ENCODE results near the gene ABHD12. TPM values are rescaled to one million over a fixed set of nuclear protein-coding genes. Genes with fewer than 3 reads are reported as not detected.

Gene ABHD12
- total RNA-seq, 1 experiment from 2014 or later, result 60.1 TPM

- no TSS peak for BruUV-seq (replicated peaks)
- peaks cover 50% of the 10 kb centered on the region for H4K20me1 ChIP-seq (ENCODE audit: insufficient read depth)
- peaks cover 72% of the 10 kb centered on the region for H3K79me2 ChIP-seq (ENCODE audit: low read depth)
These were observed 130.8 kb downstream of the ABHD12 start for GRCh38 chr20:25259788-25260254.

GRCh38 chr20:25259358-25259757 is 131.3 kb downstream of the ABHD12 start:
- Histone ChIP-seq H3K4me3 (no peak overlapping the region), H3F3A (ENCODE audit: insufficient read depth, low read depth) (peaks cover 6% of the 10 kb centered on the region; the same call in 1 of the 2 replicates), H3K4me1 (replicated peaks; ENCODE audit: insufficient read depth) (peaks cover 22% of the 10 kb centered on the region), H3K9me3 (ENCODE audit: insufficient read depth, low read depth) (no peaks in the 10 kb centered on the region), H3K4me2 (no peak overlapping the region), H3K79me2 (ENCODE audit: low read depth) (peaks cover 77% of the 10 kb centered on the region), H2AFZ (no peak overlapping the region), H4K20me1 (ENCODE audit: insufficient read depth) (peaks cover 51% of the 10 kb centered on the region), H3K36me3 (ENCODE audit: low read depth) (peaks cover 36% of the 10 kb centered on the region), H3K9me2 (ENCODE audit: insufficient read depth) (no peaks in the 10 kb centered on the region), H3K27ac (no peak overlapping the region), H3K27me3 (ENCODE audit: insufficient read depth, low read depth) (no peaks in the 10 kb centered on the region)
- no TSS peak for BruUV-seq (replicated peaks)
- ChIA-PET POLR2A (ENCODE audit: unreplicated experiment) (no interaction called here), CTCF (no interaction called here)
- DNase-seq, result no peak
- intact Hi-C loops (cut with micrococcal nuclease; ENCODE audit: unreplicated experiment), result no loop called here
- TF ChIP-seq EZH2 (IDR thresholded peaks at IDR 0.05; ENCODE audit: low read depth), result no peak
- no peak for TF ChIP-seq CTCF (conservative IDR thresholded peaks at IDR 0.05)

More at GRCh38 chr20:25259788-25260254, 130.8 kb downstream of the ABHD12 start:
- no peaks in the 10 kb centered on the region for H3K27me3 ChIP-seq (ENCODE audit: insufficient read depth, low read depth)
- intact Hi-C loops (cut with micrococcal nuclease; ENCODE audit: unreplicated experiment), result no loop called here
- POLR2A ChIA-PET (ENCODE audit: unreplicated experiment), result no interaction called here
- H3F3A ChIP-seq (ENCODE audit: insufficient read depth, low read depth), result peaks cover 1% of the 10 kb centered on the region; the same call in 1 of the 2 replicates
- H2AFZ ChIP-seq, result no peak overlapping the region
- no peak for DNase-seq
- H3K9me3 ChIP-seq (ENCODE audit: insufficient read depth, low read depth), result no peaks in the 10 kb centered on the region
- peaks cover 18% of the 10 kb centered on the region for H3K4me1 ChIP-seq (replicated peaks; ENCODE audit: insufficient read depth)
- peaks cover 34% of the 10 kb centered on the region for H3K36me3 ChIP-seq (ENCODE audit: low read depth)
- H3K27ac ChIP-seq, result no peak overlapping the region
- CTCF ChIA-PET, result no interaction called here
- TF ChIP-seq EZH2 (IDR thresholded peaks at IDR 0.05; ENCODE audit: low read depth) (no peak), CTCF (conservative IDR thresholded peaks at IDR 0.05) (no peak)
- no peak overlapping the region for H3K4me3 ChIP-seq
- no peaks in the 10 kb centered on the region for H3K9me2 ChIP-seq (ENCODE audit: insufficient read depth)
- H3K4me2 ChIP-seq, result no peak overlapping the region

GRCh38 chr20:25258828-25259227 is 131.8 kb downstream of the ABHD12 start:
- POLR2A ChIA-PET (ENCODE audit: unreplicated experiment), result no interaction called here
- H3K4me1 ChIP-seq (replicated peaks; ENCODE audit: insufficient read depth), result peaks cover 28% of the 10 kb centered on the region

More at GRCh38 chr20:25258828-25259227, 131.8 kb downstream of the ABHD12 start:
- H3K4me2 ChIP-seq, result no peak overlapping the region
- intact Hi-C loops (cut with micrococcal nuclease; ENCODE audit: unreplicated experiment), result no loop called here
- CTCF ChIA-PET, result no interaction called here
- BruUV-seq (replicated peaks), result no TSS peak
- H3K9me3 ChIP-seq (ENCODE audit: insufficient read depth, low read depth), result no peaks in the 10 kb centered on the region
- no peak for DNase-seq
- no peak overlapping the region for H3K27ac ChIP-seq
- H3K36me3 ChIP-seq (ENCODE audit: low read depth), result peaks cover 37% of the 10 kb centered on the region
- H3F3A ChIP-seq (ENCODE audit: insufficient read depth, low read depth), result peaks cover 9% of the 10 kb centered on the region; the same call in 1 of the 2 replicates
- no peak overlapping the region for H2AFZ ChIP-seq
- peaks cover 51% of the 10 kb centered on the region for H4K20me1 ChIP-seq (ENCODE audit: insufficient read depth)
- H3K4me3 ChIP-seq, result no peak overlapping the region
- TF ChIP-seq CTCF (conservative IDR thresholded peaks at IDR 0.05) (no peak), EZH2 (IDR thresholded peaks at IDR 0.05; ENCODE audit: low read depth) (no peak)
- H3K79me2 ChIP-seq (ENCODE audit: low read depth), result peaks cover 82% of the 10 kb centered on the region
- H3K27me3 ChIP-seq (ENCODE audit: insufficient read depth, low read depth), result no peaks in the 10 kb centered on the region
- no peaks in the 10 kb centered on the region for H3K9me2 ChIP-seq (ENCODE audit: insufficient read depth)

Measured in PC-9 (cell line).